GM21390 (cell line): ENCODE results near the gene CYS1.
"Not testable (repeated sequence)": the region's sequence is repeated elsewhere in the genome, so short reads cannot be mapped to it uniquely, and the experiment has no call there.

ENCODE experiments used
- ATAC-seq: cut with Tn5 transposase; IDR thresholded peaks from one replicate; pipeline ENCODE4 v1.9.1; 2021; ENCODE audit not compliant: unreplicated experiment

CYS1 gene

DNA sequence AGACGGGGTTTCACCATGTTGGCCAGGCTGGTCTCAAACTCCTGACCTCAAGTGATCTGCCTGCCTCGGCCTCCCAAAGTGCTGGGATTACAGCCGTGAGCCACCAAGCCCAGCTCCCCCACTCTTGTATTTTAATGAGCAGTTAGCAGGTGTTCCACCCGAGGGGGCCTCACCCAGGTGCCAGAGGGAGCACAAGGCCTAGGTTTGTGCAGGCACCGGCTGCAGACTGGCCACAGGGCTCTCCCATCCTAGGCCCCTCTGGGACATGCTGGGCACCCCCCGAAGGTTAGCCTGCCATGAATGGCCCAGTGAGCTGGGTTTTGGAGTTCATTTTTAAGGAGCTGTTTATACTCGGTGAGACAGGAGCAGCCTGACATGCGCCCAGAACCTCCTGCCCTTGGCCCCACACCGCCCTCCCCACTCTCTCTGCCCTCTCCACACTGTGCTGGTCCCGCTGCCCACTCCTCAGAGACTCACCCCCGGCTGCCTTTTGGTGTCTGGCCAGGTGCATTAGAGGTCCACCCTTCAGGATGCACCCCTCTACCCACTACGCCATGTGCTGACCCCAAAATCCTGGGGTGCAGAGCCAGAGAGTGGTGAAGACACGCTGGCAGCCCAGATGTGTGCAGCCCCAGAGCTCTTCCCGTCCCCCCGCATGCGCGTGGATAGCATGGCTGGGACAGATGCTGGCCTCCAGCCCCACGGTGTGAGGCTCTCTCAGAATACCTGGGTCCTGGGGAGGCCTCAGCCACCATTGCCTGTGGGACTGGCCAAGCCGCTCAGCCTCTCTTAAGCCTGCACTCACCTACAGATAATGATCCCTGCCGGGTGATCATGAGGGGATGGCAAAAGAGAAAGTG, 48.1 kb downstream of the CYS1 start:
- no peak for ATAC-seq

GRCh38 chr2:10030798-10031197, 49.4 kb downstream of the CYS1 start:
- not testable (repeated sequence) for ATAC-seq

DNA sequence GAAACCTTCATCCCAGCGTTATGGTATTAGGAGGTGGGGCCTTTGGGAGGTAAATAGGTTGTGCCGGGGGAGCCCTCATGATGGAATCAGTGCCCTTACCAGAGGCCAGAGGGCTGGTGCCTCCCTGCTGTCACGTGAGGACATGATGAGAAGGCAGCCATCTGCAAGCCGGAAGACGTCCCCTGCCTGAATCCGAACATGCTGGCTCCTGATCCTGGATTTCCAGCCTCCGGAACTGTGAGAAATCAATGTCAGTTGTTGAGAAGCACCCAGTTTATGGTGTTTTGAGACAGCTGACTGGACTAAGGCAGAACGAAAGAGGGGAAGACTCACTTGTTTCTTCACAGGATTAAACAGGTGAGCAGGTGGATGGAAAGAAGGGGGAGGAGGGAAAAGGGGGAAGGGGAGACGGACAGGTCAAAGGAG, 49.9 kb downstream of the CYS1 start:
- ATAC-seq = no peak

- no peak for ATAC-seq
Measured at GRCh38 chr2:10029875-10030223, 50.4 kb downstream of the CYS1 start.

DNA sequence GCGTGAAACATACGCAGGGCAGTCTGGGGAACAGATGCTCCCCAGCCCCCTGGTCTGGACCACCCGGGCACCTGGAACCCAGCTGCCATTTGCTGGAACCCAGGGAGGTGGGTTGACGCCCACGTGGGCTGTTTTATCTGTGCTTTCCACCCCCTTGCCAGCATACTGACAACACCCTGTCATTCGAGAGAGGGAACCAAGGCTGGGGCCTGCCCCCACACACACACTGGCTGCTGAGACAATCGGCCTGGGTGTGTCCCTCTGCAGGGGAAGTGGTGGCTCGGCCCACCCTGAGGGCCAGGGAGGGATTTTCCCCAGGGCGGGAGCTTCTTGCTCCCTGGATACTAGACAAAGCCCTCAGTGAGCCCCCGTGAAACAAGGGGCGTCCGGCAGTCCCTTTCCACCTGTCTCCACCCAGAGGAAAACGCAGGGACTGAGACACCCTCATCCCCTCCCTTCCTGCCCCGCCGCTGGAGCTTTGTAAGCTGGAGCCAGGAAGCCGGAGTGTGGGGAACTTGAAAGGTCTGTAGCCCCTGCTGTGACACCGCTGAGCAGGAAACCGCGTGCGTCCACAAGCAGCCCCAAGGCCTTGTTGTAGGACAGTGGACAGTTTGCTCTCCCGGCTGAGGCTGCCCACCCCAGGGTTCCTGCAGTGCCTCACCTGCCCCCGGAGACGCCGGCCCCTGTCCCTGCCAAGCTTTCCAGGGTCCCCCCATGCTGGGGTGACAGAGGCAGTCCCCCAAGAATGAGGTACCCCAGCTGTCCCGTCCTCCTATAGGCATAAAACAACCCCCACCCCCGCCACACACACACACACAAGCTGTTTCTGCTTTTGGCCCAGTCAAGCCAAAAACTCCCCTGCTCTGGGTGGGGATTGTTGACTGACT, 51.0 kb downstream of the CYS1 start:
- no peak for ATAC-seq

DNA sequence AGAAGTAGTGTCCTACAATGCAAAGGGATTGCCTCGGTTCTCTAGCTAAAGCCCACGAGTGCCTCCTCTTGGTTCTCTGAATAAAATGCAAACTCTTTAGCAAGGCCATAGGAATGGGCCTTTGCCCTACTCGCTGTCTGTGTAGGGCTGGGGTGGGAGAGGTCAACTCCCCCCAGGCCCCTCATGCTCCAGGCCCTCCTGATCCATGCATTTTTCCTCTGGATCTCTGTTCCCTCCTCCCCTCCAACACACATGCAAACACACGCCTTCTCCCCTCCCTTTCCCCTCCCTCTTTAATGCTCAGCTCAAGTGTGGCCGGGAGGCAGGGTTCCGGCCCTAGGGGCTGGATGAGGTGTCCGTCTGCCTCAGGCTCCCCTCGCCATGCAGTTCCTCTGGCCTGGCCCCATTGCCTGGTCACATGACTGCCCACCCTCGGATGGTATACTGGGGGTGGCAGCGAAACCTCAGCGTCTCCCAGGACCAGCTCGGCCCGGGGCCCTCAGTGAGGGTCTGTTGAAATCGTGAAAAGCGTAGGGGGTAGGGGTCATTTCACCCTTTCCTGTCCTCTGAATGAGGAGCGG, 51.7 kb downstream of the CYS1 start:
- no peak for ATAC-seq

DNA sequence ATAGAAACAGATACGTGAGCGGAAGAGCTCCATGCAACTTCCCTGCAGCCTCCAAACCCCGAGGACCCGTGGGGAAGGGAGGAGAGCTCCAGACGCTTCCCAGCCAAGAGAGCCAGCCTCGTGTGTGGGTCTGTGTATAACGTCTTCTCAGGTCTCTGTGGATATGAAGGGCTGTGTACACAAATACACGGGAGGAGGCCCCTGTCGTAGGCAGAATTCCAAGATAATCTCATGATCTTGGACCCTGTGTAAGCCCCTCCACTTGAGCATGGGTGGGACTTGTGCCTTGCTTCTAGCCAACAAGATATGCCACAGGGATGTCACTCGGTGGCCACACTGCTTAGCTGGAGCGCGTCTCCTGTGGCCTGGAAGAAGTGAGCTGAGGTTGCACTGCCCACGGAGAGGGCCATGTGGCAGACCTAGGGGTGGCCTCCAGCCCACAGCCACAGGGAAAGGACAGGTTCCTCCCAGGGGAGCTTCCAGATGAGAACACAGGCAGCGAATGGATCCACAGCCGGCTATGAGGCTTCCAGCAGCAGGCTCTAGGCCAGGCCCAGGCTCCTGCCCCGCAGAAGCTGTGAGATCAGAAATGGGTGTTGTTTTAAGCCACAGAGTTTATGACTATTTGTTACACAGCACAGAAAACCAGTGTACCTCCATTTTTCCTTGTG, 52.4 kb downstream of the CYS1 start:
- ATAC-seq = no peak

- ATAC-seq = no peak
Measured at GRCh38 chr2:10026940-10027569, 53.2 kb downstream of the CYS1 start.

DNA sequence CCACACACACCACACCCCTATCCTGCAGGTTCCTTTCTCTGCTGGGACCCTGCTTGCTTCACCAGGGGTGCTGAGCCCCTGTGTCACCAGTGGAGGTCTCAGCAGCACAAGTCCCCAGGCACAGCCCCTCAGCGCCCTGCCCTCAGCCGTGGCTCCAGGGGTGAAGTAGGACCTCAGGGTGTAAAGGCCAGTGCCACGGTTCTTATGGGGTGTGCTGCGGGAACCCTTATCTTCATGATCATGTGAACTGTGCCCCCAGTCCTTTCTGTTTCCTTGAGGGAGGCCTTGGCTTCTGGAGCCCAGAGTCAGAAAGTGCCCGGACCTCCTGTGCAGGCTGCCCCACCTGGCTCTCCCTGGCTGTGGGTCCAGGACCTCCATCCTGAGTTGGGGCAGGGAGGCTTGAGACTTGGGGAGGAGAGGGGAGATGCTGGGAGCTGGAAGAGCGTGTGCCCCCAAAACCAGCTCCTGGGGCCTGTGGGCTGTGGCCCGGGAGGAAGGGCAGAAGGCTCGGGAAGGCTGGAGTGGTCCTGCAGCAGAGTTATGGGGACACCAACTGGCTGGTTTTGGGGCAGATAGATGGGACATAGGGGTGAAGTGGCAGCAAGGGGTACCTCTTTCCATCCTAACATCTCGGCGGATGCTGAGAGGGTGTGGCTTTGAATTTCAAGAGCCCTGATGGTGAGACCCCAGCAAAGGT, 57.1 kb downstream of the CYS1 start:
- no peak for ATAC-seq

- no peak for ATAC-seq
Measured at GRCh38 chr2:10022445-10022844, 57.8 kb downstream of the CYS1 start.

DNA sequence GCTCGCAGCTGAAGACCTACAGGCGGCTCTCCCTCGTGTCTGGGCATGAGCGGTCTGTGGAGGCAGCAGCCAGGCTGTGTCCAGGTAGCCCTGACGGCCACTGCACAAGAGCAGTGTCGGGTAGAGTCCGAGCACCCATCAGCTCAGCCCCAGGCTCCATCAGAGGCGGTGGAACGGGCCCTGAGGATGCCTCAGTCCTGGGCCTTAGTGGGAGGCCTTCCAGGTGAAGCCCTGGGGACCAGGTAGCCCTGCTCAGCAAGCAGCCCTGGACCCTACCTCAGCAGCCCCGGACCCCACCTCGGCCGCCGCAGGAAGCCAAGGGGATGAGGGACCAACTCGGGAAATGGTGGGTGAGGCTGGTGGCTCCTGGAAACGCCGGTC, 58.2 kb downstream of the CYS1 start:
- no peak for ATAC-seq

DNA sequence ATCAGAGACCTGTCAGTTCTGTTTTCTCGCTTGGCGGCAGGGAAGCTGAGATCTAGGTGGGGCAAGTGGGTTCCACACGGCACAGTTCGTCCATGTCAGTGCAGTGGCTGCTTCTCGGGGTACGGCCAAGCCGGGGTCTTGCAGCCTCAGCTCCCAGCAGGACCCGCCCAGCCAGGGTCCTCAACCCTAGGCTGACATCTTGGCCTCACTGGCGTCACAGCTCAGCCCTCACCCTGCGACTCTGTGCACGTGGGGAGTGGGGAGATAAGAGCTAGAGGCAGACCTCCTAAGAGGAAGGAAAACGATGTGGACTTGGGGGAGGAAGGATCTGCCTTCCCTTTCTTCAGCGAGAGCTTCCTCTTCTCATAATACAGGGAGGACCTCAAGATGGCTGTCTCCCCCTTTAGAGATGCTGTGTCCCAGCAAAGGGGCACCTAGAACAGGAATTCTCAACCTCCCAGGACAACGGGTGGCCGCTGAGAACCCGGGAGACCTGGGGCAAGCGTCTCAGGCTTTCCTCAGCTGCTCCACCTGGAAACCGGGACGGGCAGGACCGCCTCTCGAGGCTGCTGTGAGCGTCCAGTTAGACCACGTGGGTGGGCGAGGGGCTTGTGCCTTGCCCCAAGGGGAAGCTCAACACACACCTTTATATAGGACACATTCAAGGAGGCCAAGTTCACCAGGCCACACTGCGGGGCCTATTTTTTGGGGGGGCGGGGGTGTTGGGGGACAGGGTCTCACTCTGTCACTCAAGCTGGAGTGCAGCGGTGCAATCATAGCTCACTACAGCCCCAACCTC, 60.4 kb downstream of the CYS1 start:
- no peak for ATAC-seq

DNA sequence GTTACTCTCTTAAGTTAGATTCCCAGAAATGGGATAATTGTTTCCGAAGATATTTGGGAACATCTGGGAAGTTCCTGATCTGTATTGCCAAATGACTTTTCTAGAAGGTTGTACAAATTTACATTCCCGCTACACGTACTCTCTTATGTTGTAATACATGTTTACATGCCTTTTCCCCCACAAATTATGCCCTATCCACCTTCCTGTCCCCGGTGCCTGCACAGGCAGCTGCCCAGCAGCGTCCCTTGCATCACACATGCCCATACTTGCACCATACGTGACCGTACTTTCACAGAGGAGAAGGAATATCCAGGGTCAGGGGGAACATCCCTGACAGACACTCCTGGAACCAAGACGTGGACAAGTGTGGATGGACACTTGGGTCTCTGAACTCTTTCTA, 61.0 kb downstream of the CYS1 start:
- no peak for ATAC-seq

- no peak for ATAC-seq
Measured at GRCh38 chr2:10017313-10017941, 62.8 kb downstream of the CYS1 start.

- no peak for ATAC-seq
Measured at GRCh38 chr2:10016802-10017258, 63.4 kb downstream of the CYS1 start.

- ATAC-seq = no peak
Measured at GRCh38 chr2:10016001-10016801, 64.0 kb downstream of the CYS1 start.

DNA sequence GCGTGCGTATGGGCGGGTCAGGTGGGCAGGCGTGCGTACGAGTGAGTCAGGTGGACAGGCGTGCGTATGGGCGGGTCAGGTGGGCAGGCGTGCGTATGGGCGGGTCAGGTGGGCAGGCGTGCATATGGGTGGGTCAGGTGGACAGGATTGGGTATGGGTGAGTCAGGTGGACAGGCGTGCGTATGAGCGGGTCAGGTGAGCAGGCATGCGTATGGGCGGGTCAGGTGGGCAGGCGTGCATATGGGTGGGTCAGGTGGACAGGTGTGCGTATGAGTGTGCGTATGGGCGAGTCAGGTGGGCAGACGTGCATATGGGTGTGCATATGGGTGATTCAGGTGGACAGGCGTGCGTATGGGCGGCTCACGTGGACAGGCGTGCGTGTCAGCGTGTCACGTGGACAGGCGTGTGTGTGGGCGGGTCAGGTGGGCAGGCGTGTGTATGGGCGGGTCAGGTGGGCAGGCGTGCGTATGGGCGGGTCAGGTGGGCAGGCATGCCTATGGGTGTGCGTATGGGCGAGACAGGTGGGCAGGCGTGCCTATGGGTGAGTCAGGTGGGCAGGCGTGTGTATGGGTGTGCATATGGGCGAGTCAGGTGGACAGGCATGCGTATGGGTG, 64.7 kb downstream of the CYS1 start:
- ATAC-seq = not testable (repeated sequence)
